Measurements from ENCODE around the gene PIK3R6. TPM values are rescaled to one million over a fixed set of nuclear protein-coding genes. Genes with fewer than 3 reads are reported as not detected.
"Not testable (repeated sequence)": the region's sequence is repeated elsewhere in the genome, so short reads cannot be mapped to it uniquely, and the experiment has no call there.

PIK3R6 gene
- total RNA-seq, 1 donor from 2014 or later, result not detected

GRCh38 chr17:8894673-8895578 is 27.5 kb upstream of the PIK3R6 start:
- peak; percentile 68 to 84 for DNase-seq (ENCODE audit: low read depth in 2 of 2)

DNA sequence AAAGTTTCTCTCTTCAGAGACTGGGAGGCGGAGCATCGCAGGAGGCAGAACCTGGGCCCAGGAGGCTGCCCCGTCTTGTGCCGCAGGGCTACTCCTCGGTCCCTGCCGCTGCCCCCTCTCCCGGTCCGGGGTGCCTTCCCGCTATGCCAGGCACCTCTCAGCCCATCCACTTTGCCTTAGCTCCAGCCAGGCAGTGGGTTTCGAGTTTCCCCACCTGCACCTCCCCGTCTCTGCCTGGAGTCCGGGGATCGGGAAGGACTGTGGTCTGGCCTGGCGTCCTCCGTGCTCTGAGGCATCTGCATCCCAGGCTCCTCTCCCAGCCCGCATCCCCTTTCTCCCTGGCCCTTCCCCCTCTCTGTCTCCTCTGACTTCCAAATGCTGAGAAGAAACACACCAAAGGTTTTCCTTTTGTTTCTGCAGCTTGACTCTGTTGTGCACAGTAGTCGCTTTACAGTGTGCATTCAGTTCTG is 26.8 kb upstream of the PIK3R6 start:
- no peak for DNase-seq (ENCODE audit: low read depth in 2 of 2)

- DNase-seq (ENCODE audit: low read depth in 2 of 2), result no peak
Measured at GRCh38 chr17:8893621-8894201, 26.2 kb upstream of the PIK3R6 start.

DNA sequence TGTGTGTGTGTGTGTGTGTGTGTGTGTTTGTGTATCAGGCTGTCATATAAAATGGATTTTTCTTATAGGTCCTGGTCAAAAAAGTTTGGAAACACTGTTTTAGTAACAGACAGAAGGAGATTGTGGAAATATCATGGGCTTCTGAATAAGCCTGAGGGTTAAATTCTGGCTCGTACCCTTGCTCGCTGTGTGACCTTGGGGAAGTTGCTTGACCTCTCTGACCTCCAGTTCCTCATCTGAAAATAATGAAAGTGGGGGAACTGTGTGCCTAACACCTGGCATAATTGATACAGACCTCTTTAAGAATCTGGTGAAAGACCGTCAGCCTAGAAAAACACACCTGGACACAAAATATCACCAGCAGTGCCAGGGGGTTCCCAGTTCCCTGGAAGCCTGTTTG is 25.6 kb upstream of the PIK3R6 start:
- no peak for DNase-seq (ENCODE audit: low read depth in 2 of 2)

DNA sequence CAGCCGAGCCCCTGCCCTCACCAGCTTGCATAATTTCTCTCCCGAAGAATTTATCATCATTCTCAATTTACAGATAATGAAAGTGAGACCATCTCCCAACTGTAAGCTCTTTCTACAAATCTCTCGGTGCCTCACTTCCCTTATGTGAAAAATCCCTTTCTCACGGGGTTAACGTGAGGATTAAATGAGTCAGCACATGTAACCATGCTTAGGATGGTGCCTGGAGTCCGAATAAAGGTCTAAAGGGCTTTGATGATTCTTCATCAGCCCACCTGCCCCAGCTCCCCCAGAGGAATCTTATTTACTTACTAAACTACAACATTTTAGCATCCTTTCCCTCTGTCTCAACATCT is 24.8 kb upstream of the PIK3R6 start:
- DNase-seq (ENCODE audit: low read depth in 2 of 2), result no peak

DNA sequence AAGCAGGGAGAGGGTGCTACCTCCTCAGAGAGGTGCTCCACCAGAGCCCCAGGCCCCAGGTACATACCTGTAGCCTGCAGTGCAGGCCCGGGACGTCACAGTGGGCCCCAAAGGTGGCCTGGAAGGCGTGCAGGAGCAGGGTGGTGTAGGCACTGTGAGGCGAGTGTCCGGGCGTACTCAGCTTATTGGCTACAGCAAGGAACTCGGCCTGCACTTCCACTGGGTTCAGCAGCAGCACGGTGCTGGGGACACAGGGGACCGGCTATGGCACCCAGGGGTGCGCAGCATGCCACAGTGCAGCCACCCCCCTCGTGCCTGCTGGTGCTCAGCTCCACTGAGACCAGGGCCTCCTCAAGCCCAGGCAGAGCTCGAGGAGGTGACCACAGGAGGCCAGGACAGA is 23.2 kb upstream of the PIK3R6 start:
- no peak for DNase-seq (ENCODE audit: low read depth in 2 of 2)

DNA sequence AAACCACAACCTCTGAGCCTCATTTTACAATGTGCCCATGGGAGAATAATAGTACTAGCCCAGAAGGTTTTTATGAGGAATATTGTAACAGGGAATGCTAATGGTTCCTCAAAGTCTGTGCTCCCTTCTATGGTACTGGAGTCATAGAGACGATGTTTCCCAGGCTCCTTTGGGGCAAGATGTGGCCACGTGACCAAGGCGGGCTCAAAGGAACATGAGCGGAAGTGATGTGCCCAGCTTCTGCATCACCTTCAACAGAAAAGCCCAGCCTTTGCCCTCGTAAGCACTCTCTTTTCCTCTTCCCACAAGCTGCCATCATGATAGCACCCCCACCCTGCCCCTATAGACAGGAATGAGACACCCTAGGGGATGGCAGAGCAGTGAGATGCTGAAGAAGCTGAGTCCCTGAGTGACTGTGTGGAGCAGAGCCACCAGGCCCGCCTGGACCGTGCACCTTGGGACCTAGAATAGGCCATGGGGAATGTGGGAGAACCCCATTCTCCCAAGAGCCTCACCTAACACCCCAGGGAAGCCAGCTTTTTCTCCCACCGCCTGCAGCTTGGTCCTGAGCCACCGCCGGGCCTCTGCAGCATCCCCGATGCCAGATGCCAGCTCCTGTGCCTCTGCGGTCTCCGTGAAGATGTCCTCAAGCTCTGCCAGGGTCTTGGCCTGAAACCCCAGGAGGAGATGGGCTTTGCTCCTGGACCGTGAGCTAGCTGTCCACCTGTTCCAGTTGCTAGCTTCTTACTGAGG is 22.2 kb upstream of the PIK3R6 start:
- no peak for DNase-seq (ENCODE audit: low read depth in 2 of 2)

GRCh38 chr17:8888704-8889302 is 21.3 kb upstream of the PIK3R6 start:
- no peak for DNase-seq (ENCODE audit: low read depth in 2 of 2)

GRCh38 chr17:8887834-8888703 is 20.6 kb upstream of the PIK3R6 start:
- peak; percentile 17 to 31 for DNase-seq (ENCODE audit: low read depth in 2 of 2)

DNA sequence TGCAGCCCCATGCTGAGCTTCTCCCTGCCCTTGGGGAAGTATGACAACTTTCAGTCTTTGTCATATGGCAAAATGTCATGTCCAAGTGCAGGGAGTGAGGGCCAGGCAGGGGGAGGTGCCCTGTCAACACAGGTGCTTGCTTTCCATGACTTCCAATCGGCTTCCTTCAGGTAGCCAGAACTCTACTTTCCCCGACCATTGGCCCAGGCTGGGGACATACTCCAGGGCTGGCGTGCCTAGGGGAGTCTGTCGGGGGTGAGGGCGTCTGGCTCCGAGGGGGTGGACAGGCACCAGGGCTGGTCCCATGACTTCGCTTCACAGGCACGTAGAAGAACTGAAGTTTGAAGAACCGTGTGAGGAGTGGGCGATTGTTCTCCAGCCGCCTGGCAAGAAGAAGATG is 19.8 kb upstream of the PIK3R6 start:
- no peak for DNase-seq (ENCODE audit: low read depth in 2 of 2)

DNA sequence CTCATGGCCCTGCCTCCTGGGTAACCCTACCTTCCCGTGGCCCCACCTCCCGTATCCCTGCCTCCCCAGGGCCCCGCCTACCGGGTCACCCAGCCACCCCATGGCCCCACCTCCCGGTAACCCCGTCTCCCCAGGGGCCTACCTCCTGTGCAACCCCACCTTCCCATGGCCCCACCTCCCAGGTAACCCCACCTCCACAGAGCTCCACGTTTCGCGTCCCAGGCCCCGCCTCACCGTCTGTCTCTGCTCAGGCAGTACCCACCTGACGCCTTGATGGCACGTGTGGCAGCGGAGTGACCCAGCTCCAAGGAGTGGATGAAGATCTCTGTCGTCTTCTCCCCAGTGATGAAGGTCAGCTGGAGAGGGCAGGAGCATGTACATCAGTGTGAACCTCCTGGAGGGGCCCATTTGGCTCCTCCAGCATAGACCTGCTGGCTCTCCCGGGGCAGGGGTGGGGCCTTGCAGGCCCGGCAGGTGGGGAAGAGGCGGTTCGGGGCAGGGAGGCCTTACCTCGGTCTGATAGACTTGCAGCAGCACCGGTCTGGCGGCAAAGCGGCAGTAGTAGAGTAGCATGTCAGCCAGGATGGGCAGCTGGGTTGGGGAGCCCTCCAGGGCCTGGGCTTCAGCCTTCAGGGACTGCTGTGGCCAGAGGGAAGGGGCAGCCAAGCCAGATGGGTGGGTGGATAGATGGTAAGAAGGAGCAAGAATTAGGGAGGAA is 18.7 kb upstream of the PIK3R6 start:
- DNase-seq (ENCODE audit: low read depth in 2 of 2), result no peak

GRCh38 chr17:8885163-8885966 is 17.9 kb upstream of the PIK3R6 start:
- not testable (repeated sequence) for DNase-seq (ENCODE audit: low read depth in 2 of 2)

DNA sequence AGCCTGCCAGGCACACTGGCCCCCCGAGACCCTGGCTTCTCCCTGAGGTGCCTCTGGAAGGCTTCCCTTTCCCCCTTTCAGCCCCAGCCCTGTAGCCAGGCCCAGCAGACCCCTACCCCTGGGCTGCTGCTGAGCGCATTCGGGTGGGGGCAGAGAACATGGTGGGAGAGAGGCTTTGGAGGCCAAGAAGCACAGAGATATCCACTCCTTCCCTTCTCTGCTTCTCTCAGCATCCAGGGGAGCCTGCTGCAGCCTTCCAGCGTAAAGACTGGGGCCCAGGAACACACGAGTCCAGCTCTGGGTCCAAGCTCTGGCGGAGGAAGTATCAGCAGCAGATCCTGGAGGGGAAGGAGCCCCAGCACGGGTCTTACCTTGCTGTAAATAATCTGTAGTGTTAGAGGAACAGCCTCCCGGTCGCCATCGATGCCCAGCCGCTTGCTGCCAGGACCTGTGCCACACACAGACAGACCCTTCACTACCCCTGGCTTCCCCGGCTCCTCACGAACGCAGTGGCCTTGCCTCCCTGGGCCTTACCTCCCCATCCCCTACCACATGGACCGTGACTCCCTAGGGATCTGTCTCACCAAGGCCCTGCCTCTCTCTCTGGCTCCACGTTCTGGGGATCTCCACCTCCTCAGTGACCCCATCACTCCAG is 17.0 kb upstream of the PIK3R6 start:
- no peak for DNase-seq (ENCODE audit: low read depth in 2 of 2)

GRCh38 chr17:8883353-8883752 is 15.9 kb upstream of the PIK3R6 start:
- no peak for DNase-seq (ENCODE audit: low read depth in 2 of 2)

- no peak for DNase-seq (ENCODE audit: low read depth in 2 of 2)
Measured at GRCh38 chr17:8881606-8882005, 14.1 kb upstream of the PIK3R6 start.

DNA sequence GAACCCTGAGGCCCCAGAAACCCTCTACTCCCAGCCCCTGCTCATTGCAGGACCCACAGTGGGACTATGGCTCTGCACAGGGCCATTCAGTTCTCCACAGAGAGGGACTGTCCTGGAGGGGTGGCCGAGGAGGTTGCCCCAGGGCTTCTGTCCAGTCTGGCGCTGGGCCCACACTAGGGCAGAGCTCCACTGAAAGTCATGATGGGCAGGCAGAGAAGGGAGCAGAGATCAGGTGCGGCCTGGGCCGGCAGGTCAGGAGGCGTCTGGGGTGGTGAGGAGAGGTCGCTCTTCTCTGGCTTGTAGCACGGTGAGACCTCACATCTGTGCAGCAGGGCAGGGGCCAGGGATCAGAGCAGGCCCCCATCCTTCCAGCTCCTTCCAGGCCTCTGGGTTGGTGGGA is 13.0 kb upstream of the PIK3R6 start:
- no peak for DNase-seq (ENCODE audit: low read depth in 2 of 2)

DNA sequence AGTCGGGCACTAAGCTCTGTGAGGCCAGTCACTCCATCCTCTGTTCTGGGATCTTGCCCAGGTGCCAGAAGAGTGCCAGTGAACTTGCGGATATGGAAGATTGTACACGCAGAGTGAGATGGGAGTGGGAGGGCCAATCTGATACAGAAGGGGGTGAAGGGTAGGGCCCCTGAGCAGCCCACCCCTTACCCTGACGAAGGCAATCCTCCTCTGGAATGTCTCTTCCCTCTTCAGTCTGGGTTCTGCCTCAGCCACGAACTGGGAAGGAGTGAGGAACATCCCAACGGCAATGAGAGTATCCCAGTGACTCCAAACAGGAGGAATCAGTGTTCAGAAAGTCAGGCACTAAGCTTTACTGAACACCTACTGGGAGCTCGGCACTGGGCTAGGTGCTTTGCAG is 11.9 kb upstream of the PIK3R6 start:
- DNase-seq (ENCODE audit: low read depth in 2 of 2), result no peak

GRCh38 chr17:8877984-8878383 is 10.5 kb upstream of the PIK3R6 start:
- no peak for DNase-seq (ENCODE audit: low read depth in 2 of 2)

GRCh38 chr17:8875957-8876356 is 8.5 kb upstream of the PIK3R6 start:
- no peak for DNase-seq (ENCODE audit: low read depth in 2 of 2)

Measured in lung microvascular endothelial cell (primary cell).